DMS 273 treated with DMSO at 0.1 percent for 48 hours (cell line): Measurements from ENCODE around the gene POLD2.

ENCODE experiments used
- DNase-seq: peaks from one replicate; lab custom pipeline; 2025; lab: John Stamatoyannopoulos, UW

Gene POLD2

GRCh38 chr7:44065431-44066110 is 57.8 kb downstream of the POLD2 start, which contains the start of gene PGAM2:
Gene PGAM2 (minus strand): TSS chr7:44065567. CDS start chr7:44065529, 38 bp downstream.
- peak; percentile 51 for DNase-seq

- no peak for DNase-seq
Measured at GRCh38 chr7:44064791-44065430, 58.4 kb downstream of the POLD2 start.
